ENCODE measurements around the gene LRIG1. TPM values are rescaled to one million over a fixed set of nuclear protein-coding genes. Genes with fewer than 3 reads are reported as not detected.

Gene LRIG1
- total RNA-seq, 2 donors from 2014 or later: 121 to 131 TPM

GRCh38 chr3:66451766-66452165 is 49.1 kb downstream of the LRIG1 start:
- DNase-seq (ENCODE audit: low spot score) (no peak), ATAC-seq (ENCODE audit: insufficient number of reproducible peaks, low FRiP score, low read depth) (no peak)
- Histone ChIP-seq H3K27ac (peak overlapping the region; percentile 82 to 85), H3K9me3 (no peaks in the 10 kb centered on the region), H3K4me3 (peak overlapping the region; percentile 11), H3K4me1 (ENCODE audit: control insufficient read depth in 1 of 2, low read depth in 2 of 2) (peaks cover 56 to 95% of the 10 kb centered on the region in 2 donors), H3K36me3 (no peaks in the 10 kb centered on the region), H3K27me3 (replicated peaks; ENCODE audit: insufficient read depth) (no peaks in the 10 kb centered on the region)
- TF ChIP-seq CTCF (IDR thresholded peaks at IDR 0.05): no peak

DNA sequence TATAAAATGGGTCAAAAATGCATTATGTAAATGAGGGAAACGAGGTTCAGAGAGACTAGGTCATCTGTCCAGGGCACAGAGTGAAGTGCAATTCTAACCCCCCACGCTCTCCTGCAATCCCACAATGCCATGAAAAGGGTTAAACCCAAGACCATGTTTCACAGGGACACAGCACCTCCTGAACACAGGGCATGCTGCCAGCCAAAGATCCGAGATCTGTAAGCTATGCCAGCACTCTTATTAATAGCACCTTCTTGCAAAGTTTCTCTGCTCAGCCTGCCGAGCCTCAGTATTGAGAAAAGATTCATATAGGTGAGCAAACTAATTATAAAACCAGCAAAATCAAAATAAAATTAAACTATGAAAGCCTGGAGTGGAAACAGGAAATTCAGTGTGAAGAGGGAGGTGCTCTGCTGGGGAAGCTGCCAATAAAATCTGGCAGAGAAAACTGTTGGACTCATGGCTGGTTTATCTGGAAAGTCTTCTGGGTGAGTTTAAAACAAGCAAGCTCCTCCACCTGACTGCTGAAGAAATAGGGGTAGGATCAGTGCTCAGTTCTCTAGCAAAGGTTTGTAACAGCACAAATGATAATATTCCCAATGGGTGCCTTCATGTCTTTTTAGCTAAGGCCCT is 50.3 kb downstream of the LRIG1 start:
- Histone ChIP-seq H3K27me3 (replicated peaks; ENCODE audit: insufficient read depth) (no peaks in the 10 kb centered on the region), H3K4me3 (peak overlapping the region; percentile 28), H3K27ac (peak overlapping the region; percentile 82 to 85), H3K4me1 (ENCODE audit: control insufficient read depth in 1 of 2, low read depth in 2 of 2) (peaks cover 56 to 83% of the 10 kb centered on the region in 2 donors), H3K36me3 (no peaks in the 10 kb centered on the region), H3K9me3 (no peaks in the 10 kb centered on the region)
- ATAC-seq (ENCODE audit: insufficient number of reproducible peaks, low FRiP score, low read depth) (peak; percentile 37), DNase-seq (ENCODE audit: low spot score) (no peak)
- no peak for TF ChIP-seq CTCF (IDR thresholded peaks at IDR 0.05)

DNA sequence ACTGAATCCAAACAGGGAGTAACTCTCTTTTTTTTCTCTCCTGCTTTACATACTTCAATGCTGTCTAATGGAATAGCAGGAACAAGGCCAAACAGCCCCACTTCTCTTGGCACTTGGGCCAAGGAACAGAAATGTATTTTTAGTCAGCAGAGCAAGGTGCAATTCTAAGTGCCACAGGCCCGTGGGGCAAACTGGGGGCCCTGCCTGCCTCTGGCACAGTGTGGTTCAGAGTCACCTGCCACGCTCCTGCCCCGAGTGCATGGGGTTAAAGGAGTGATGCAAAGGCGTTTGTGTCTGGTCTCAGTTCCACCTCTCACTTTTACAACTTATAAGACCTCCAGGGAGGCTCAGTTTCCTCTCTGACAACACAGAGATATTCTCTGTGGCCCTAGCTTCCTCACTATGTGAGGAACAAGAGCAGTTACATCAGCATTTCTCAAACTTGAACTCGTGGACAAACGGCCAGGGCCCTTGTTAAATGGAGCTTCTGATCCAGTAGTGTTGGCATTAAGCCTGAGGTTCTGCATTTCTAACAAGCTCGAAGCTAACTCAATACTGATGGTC is 51.3 kb downstream of the LRIG1 start:
- H3K36me3 ChIP-seq: no peaks in the 10 kb centered on the region
- peak overlapping the region; percentile 82 to 85 for H3K27ac ChIP-seq
- peak overlapping the region; percentile 28 for H3K4me3 ChIP-seq
- no peaks in the 10 kb centered on the region for H3K27me3 ChIP-seq (replicated peaks; ENCODE audit: insufficient read depth)
- no peaks in the 10 kb centered on the region for H3K9me3 ChIP-seq
- H3K4me1 ChIP-seq (ENCODE audit: control insufficient read depth in 1 of 2, low read depth in 2 of 2): peaks cover 50 to 74% of the 10 kb centered on the region in 2 donors
- no peak for TF ChIP-seq CTCF (IDR thresholded peaks at IDR 0.05)
- peak; percentile 9 for ATAC-seq (ENCODE audit: insufficient number of reproducible peaks, low FRiP score, low read depth)
- no peak for DNase-seq (ENCODE audit: low spot score)

DNA sequence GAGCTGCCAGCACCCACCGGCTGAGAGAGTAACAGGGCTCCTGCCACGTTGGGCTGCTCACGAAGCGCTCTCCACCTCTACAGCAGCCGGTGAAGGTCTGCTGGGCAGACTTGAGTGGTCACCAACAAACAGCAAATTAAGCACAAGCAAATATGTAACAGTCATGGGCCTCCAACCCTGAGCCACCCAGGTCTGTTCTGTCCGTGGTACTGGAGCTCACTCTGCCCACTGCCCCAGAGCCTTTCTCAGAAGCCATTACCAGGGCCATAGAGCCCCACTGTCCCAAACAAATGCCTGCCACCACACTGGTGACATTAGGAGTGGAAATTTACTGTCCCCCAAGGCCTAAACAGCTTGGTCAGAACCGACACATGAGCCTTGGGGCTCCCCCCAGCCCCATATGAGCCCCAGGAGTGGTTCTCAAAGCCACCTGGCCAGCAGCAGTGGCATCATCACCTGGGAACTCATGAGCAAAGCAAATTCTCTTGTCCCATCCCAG is 56.6 kb downstream of the LRIG1 start:
- ATAC-seq (ENCODE audit: insufficient number of reproducible peaks, low FRiP score, low read depth): no peak
- peaks cover 29 to 65% of the 10 kb centered on the region in 2 donors for H3K4me1 ChIP-seq (ENCODE audit: control insufficient read depth in 1 of 2, low read depth in 2 of 2)
- H3K27me3 ChIP-seq (replicated peaks; ENCODE audit: insufficient read depth): no peaks in the 10 kb centered on the region
- H3K36me3 ChIP-seq: no peaks in the 10 kb centered on the region
- no peak overlapping the region for H3K4me3 ChIP-seq
- no peak for TF ChIP-seq CTCF (IDR thresholded peaks at IDR 0.05)
- H3K9me3 ChIP-seq: no peaks in the 10 kb centered on the region
- peak overlapping the region; percentile 80 to 89 for H3K27ac ChIP-seq
- no peak for DNase-seq (ENCODE audit: low spot score)

DNA sequence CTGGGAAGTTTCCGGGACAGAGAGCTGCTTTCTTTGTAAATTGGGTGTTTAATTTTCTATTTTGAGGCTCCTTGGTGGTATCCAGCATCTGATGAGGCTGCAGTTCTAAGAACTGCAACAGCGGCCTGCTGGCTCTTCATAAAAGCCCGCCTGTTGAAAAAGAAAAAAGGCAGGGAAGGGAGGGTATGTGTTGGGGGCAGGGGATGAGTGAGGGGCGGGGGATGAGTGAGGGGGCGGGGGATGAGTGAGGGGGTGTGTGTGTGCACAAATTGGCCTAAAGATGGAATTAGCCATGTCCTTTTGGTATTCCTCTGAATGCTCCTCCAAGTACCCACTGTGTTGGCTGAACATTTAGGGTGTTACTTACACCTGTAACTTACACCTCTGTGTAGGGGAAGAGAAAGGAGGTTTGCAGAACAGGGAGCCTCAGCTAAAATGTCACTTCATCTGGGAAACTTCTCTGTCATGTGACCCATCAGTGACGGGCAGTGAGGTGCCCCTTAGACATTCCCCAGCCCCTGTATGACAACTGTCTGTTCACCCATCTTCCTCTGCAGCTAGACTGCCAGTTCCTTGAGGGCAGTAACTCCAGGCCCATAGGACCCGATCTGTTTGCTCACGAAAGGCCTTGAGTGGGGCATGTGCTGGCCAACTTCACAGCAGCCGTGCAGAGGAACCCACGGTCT is 57.6 kb downstream of the LRIG1 start:
- no peaks in the 10 kb centered on the region for H3K9me3 ChIP-seq
- H3K4me3 ChIP-seq: peak overlapping the region; percentile 51
- H3K4me1 ChIP-seq (ENCODE audit: control insufficient read depth in 1 of 2, low read depth in 2 of 2): peaks cover 26 to 58% of the 10 kb centered on the region in 2 donors
- peak overlapping the region; percentile 80 to 89 for H3K27ac ChIP-seq
- no peaks in the 10 kb centered on the region for H3K36me3 ChIP-seq
- ATAC-seq (ENCODE audit: insufficient number of reproducible peaks, low FRiP score, low read depth) (no peak), DNase-seq (ENCODE audit: low spot score) (no peak)
- TF ChIP-seq CTCF (IDR thresholded peaks at IDR 0.05): no peak
- no peaks in the 10 kb centered on the region for H3K27me3 ChIP-seq (replicated peaks; ENCODE audit: insufficient read depth)

All from thoracic aorta (tissue), 2 donors.